GM19193 (cell line): ENCODE results near the gene MUC5B.

Experiments
- POLR2A ChIP-seq: IDR thresholded peaks from 4 replicates; pipeline ENCODE4 v1.6.1; 2011; ENCODE audit not compliant: insufficient read depth, insufficient read length; ENCODE audit errors: extremely low read depth

MUC5B gene

GRCh38 chr11:1260620-1261019 is 37.8 kb downstream of the MUC5B start:
- TF ChIP-seq POLR2A: no peak

GRCh38 chr11:1261241-1262071 is 38.6 kb downstream of the MUC5B start:
- no peak for TF ChIP-seq POLR2A

GRCh38 chr11:1262172-1263006 is 39.5 kb downstream of the MUC5B start:
- TF ChIP-seq POLR2A: peak; percentile 45

- no peak for TF ChIP-seq POLR2A
Measured at GRCh38 chr11:1263010-1263409, 40.1 kb downstream of the MUC5B start.

- no peak for TF ChIP-seq POLR2A
Measured at GRCh38 chr11:1267441-1268100, 44.7 kb downstream of the MUC5B start.

GRCh38 chr11:1269957-1270356 is 47.1 kb downstream of the MUC5B start:
- TF ChIP-seq POLR2A: no peak

- no peak for TF ChIP-seq POLR2A
Measured at GRCh38 chr11:1270476-1270875, 47.6 kb downstream of the MUC5B start.

- TF ChIP-seq POLR2A: no peak
Measured at GRCh38 chr11:1271002-1271401, 48.1 kb downstream of the MUC5B start.

GRCh38 chr11:1271406-1271805 is 48.5 kb downstream of the MUC5B start:
- no peak for TF ChIP-seq POLR2A

- no peak for TF ChIP-seq POLR2A
Measured at GRCh38 chr11:1271927-1272326, 49.1 kb downstream of the MUC5B start.

GRCh38 chr11:1272531-1272930 is 49.7 kb downstream of the MUC5B start:
- TF ChIP-seq POLR2A: no peak

- no peak for TF ChIP-seq POLR2A
Measured at GRCh38 chr11:1274501-1274900, 51.6 kb downstream of the MUC5B start.

GRCh38 chr11:1275021-1275420 is 52.2 kb downstream of the MUC5B start:
- no peak for TF ChIP-seq POLR2A

GRCh38 chr11:1276041-1276790 is 53.4 kb downstream of the MUC5B start:
- TF ChIP-seq POLR2A: no peak
